ENCODE results near the gene SIGLEC8. TPM values are rescaled to one million over a fixed set of nuclear protein-coding genes. Genes with fewer than 3 reads are reported as not detected.

The SIGLEC8 gene
- total RNA-seq, 2 experiments from 2014 or later = not detected

DNA sequence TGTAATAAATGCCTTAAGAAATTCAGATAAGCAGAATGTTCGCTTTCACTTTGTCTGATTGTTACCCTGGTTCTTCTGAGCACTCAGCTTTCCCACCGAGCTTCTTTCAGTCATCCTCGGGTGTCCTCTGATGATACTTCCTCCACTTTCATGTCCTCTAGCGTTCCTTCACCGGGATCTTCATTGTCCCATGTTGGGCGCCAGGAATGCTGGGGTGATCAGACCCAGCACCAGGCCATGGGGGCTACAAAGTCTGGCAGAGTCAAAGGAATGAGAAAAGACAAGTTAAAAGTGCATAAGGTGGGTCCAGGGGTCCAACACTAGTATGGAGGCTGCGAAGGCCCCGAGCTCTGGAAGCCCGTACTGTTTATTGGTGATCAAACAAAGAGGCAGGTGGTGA is 56.1 kb downstream of the SIGLEC8 start:
- peaks cover 11% of the 10 kb centered on the region; the same call in 1 of the 2 replicates for H3K36me3 ChIP-seq (ENCODE audit: insufficient read depth, low read length)
- no peaks in the 10 kb centered on the region for H3K79me2 ChIP-seq (ENCODE audit: insufficient read depth, low read depth, low read length)
- BruUV-seq (replicated peaks) = no TSS peak
- DNase-seq (ENCODE audit: low spot score) = no peak
- no peaks in the 10 kb centered on the region for H4K20me1 ChIP-seq (ENCODE audit: insufficient read depth, low read length)
- intact Hi-C loops (cut with micrococcal nuclease; ENCODE audit: unreplicated experiment) = no loop called here
- no peak overlapping the region for H2AFZ ChIP-seq (ENCODE audit: low read length)
- H3K4me2 ChIP-seq (ENCODE audit: low read length) = no peak overlapping the region
- POLR2A ChIA-PET = no interaction called here
- no peaks in the 10 kb centered on the region for H3K4me1 ChIP-seq (ENCODE audit: insufficient read depth, low read length, poor library complexity, severe bottlenecking)
- CTCF ChIA-PET (ENCODE audit: unreplicated experiment) = no interaction called here
- no peak overlapping the region for H3K27ac ChIP-seq (ENCODE audit: low read depth, low read length, poor library complexity, severe bottlenecking)
- no peak overlapping the region for H3K4me3 ChIP-seq (ENCODE audit: low read depth, low read length, poor library complexity, severe bottlenecking)
- no peak for TF ChIP-seq EZH2phosphoT487 (IDR thresholded peaks at IDR 0.05; ENCODE audit: borderline replicate concordance, low read depth, low read length)
- TF ChIP-seq, protein P1, sequence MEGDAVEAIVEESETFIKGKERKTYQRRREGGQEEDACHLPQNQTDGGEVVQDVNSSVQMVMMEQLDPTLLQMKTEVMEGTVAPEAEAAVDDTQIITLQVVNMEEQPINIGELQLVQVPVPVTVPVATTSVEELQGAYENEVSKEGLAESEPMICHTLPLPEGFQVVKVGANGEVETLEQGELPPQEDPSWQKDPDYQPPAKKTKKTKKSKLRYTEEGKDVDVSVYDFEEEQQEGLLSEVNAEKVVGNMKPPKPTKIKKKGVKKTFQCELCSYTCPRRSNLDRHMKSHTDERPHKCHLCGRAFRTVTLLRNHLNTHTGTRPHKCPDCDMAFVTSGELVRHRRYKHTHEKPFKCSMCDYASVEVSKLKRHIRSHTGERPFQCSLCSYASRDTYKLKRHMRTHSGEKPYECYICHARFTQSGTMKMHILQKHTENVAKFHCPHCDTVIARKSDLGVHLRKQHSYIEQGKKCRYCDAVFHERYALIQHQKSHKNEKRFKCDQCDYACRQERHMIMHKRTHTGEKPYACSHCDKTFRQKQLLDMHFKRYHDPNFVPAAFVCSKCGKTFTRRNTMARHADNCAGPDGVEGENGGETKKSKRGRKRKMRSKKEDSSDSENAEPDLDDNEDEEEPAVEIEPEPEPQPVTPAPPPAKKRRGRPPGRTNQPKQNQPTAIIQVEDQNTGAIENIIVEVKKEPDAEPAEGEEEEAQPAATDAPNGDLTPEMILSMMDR (conservative IDR thresholded peaks at IDR 0.05; ENCODE audit: low read length) = no peak
- H3K9me2 ChIP-seq (ENCODE audit: insufficient read depth, low read length) = no peaks in the 10 kb centered on the region
- H3K9me3 ChIP-seq (ENCODE audit: low read length) = peaks cover 13% of the 10 kb centered on the region

Small RNA genes within 50 kb of the gene (small RNA-seq; reads per million reads assigned to genes)
- gene AC020914.3 = not detected
- not detected for gene AC020914.5

Other genes starting within 250 kb of the SIGLEC8 start
- gene CD33, start 233.4 kb downstream of the SIGLEC8 start, total RNA-seq (2014; rRNA removed; shearing (Covaris generic)) = not detected in 2 replicates
- gene CD33, start 233.4 kb downstream of the SIGLEC8 start, total RNA-seq (2022) = not detected in 2 replicates
- not detected in 2 replicates for gene SIGLECL1, start 207.4 kb downstream of the SIGLEC8 start, total RNA-seq (2014; rRNA removed; shearing (Covaris generic))
- gene SIGLECL1, start 207.4 kb downstream of the SIGLEC8 start, total RNA-seq (2022) = not detected in 2 replicates
- not detected in 2 replicates for gene IGLON5, start 146.8 kb downstream of the SIGLEC8 start, total RNA-seq (2014; rRNA removed; shearing (Covaris generic))
- gene IGLON5, start 146.8 kb downstream of the SIGLEC8 start, total RNA-seq (2022) = not detected in 2 replicates
- 0.09 and 0.72 TPM in 2 replicates for gene VSIG10L, start 116.3 kb downstream of the SIGLEC8 start, total RNA-seq (2014; rRNA removed; shearing (Covaris generic))
- gene VSIG10L, start 116.3 kb downstream of the SIGLEC8 start, total RNA-seq (2022) = 1.6 and 2.3 TPM in 2 replicates
- 58.2 and 64.1 TPM in 2 replicates for gene ETFB, start 92.1 kb downstream of the SIGLEC8 start, total RNA-seq (2014; rRNA removed; shearing (Covaris generic))
- 58.5 and 71.6 TPM in 2 replicates for gene ETFB, start 92.1 kb downstream of the SIGLEC8 start, total RNA-seq (2022)
- not detected in 2 replicates for gene CLDND2, start 89.5 kb downstream of the SIGLEC8 start, total RNA-seq (2014; rRNA removed; shearing (Covaris generic))
- 1.4 and 1.9 TPM in 2 replicates for gene CLDND2, start 89.5 kb downstream of the SIGLEC8 start, total RNA-seq (2022)
- gene NKG7, start 85.8 kb downstream of the SIGLEC8 start, total RNA-seq (2014; rRNA removed; shearing (Covaris generic)) = not detected in 2 replicates
- gene NKG7, start 85.8 kb downstream of the SIGLEC8 start, total RNA-seq (2022) = not detected in 2 replicates
- not detected in 2 replicates for gene LIM2, start 70.5 kb downstream of the SIGLEC8 start, total RNA-seq (2014; rRNA removed; shearing (Covaris generic))
- not detected in 2 replicates for gene LIM2, start 70.5 kb downstream of the SIGLEC8 start, total RNA-seq (2022)
- not detected in 2 replicates for gene C19orf84, start 67.9 kb downstream of the SIGLEC8 start, total RNA-seq (2014; rRNA removed; shearing (Covaris generic))
- not detected in 2 replicates for gene C19orf84, start 67.9 kb downstream of the SIGLEC8 start, total RNA-seq (2022)
- gene SIGLEC10, start 40.8 kb downstream of the SIGLEC8 start, total RNA-seq (2014; rRNA removed; shearing (Covaris generic)) = 20.7 and 25.2 TPM in 2 replicates
- gene SIGLEC10, start 40.8 kb downstream of the SIGLEC8 start, total RNA-seq (2022) = 23.3 and 26.6 TPM in 2 replicates
- not detected in 2 replicates for gene CEACAM18, start 20.1 kb upstream of the SIGLEC8 start, total RNA-seq (2014; rRNA removed; shearing (Covaris generic))
- gene CEACAM18, start 20.1 kb upstream of the SIGLEC8 start, total RNA-seq (2022) = not detected in 2 replicates
- not detected in 2 replicates for gene SIGLEC12, start 43.3 kb upstream of the SIGLEC8 start, total RNA-seq (2014; rRNA removed; shearing (Covaris generic))
- not detected in 2 replicates for gene SIGLEC12, start 43.3 kb upstream of the SIGLEC8 start, total RNA-seq (2022)
- gene SIGLEC6, start 73.2 kb upstream of the SIGLEC8 start, total RNA-seq (2014; rRNA removed; shearing (Covaris generic)) = not detected in 2 replicates
- gene SIGLEC6, start 73.2 kb upstream of the SIGLEC8 start, total RNA-seq (2022) = not detected in 2 replicates
- 3.5 and 4.7 TPM in 2 replicates for gene ZNF175, start 112.8 kb upstream of the SIGLEC8 start, total RNA-seq (2014; rRNA removed; shearing (Covaris generic))
- gene ZNF175, start 112.8 kb upstream of the SIGLEC8 start, total RNA-seq (2022) = 10.4 and 13.4 TPM in 2 replicates
- not detected in 2 replicates for gene SIGLEC5, start 171.9 kb upstream of the SIGLEC8 start, total RNA-seq (2014; rRNA removed; shearing (Covaris generic))
- gene SIGLEC5, start 171.9 kb upstream of the SIGLEC8 start, total RNA-seq (2022) = not detected in 2 replicates
- gene SIGLEC14, start 188.4 kb upstream of the SIGLEC8 start, total RNA-seq (2014; rRNA removed; shearing (Covaris generic)) = not detected in 2 replicates
- not detected in 2 replicates for gene SIGLEC14, start 188.4 kb upstream of the SIGLEC8 start, total RNA-seq (2022)
- gene SPACA6, start 234.9 kb upstream of the SIGLEC8 start, total RNA-seq (2014; rRNA removed; shearing (Covaris generic)) = 5.9 and 12.5 TPM in 2 replicates
- 2.5 and 5.1 TPM in 2 replicates for gene SPACA6, start 234.9 kb upstream of the SIGLEC8 start, total RNA-seq (2022)